GM13977 (cell line): ENCODE data around the gene PAX1.

Experiments
- DNase-seq: peaks from one replicate; pipeline ENCODE4 v3.0.0; 2012; ENCODE audit warnings: low spot score
- in situ Hi-C: fragments of 300-500 bp; cut with MboI; formaldehyde crosslinking; loops from one replicate; pipeline ENCODE4 v1.12.0; 2022; ENCODE audit warnings: low sequenced_read_pairs, low pct_unique_long_range_greater_than_20kb, mixed read lengths, inconsistent platforms; ENCODE audit not compliant: unreplicated experiment
- TF ChIP-seq, protein P1 (sequence below): IDR thresholded peaks from 2 replicates; pipeline ENCODE4 v1.5.1; 2012; ENCODE audit warnings: mild to moderate bottlenecking, control low read depth; ENCODE audit not compliant: insufficient read depth; ENCODE audit errors: extremely low read depth, missing control alignments

Gene PAX1

DNA sequence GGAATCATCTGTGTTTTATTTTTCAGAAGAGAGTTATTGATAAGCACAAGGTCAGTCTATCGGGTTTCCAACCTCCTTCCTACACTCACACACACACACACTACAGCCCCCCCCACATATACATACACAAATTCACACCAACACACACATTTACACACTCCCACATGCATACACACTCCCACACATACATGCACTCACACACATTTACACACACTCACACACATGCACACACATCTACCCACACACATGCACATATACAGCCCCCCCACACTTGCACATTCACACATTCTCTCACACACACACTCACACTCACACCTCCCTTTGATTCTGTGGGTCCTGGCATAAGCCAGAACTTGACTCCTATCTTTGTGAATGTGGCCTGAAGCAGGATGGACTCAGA lies 34.5 kb upstream of the PAX1 start:
- DNase-seq = no peak
- TF ChIP-seq, protein P1, sequence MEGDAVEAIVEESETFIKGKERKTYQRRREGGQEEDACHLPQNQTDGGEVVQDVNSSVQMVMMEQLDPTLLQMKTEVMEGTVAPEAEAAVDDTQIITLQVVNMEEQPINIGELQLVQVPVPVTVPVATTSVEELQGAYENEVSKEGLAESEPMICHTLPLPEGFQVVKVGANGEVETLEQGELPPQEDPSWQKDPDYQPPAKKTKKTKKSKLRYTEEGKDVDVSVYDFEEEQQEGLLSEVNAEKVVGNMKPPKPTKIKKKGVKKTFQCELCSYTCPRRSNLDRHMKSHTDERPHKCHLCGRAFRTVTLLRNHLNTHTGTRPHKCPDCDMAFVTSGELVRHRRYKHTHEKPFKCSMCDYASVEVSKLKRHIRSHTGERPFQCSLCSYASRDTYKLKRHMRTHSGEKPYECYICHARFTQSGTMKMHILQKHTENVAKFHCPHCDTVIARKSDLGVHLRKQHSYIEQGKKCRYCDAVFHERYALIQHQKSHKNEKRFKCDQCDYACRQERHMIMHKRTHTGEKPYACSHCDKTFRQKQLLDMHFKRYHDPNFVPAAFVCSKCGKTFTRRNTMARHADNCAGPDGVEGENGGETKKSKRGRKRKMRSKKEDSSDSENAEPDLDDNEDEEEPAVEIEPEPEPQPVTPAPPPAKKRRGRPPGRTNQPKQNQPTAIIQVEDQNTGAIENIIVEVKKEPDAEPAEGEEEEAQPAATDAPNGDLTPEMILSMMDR = no peak
- in situ Hi-C loops = no loop called here

- in situ Hi-C loops = no loop called here
- DNase-seq = no peak
- TF ChIP-seq, protein P1 = no peak
Observed at GRCh38 chr20:21677261-21677660, 28.2 kb upstream of the PAX1 start.

GRCh38 chr20:21677781-21678180 lies 27.7 kb upstream of the PAX1 start:
- DNase-seq = no peak
- in situ Hi-C loops = no loop called here
- TF ChIP-seq, protein P1 = no peak

DNA sequence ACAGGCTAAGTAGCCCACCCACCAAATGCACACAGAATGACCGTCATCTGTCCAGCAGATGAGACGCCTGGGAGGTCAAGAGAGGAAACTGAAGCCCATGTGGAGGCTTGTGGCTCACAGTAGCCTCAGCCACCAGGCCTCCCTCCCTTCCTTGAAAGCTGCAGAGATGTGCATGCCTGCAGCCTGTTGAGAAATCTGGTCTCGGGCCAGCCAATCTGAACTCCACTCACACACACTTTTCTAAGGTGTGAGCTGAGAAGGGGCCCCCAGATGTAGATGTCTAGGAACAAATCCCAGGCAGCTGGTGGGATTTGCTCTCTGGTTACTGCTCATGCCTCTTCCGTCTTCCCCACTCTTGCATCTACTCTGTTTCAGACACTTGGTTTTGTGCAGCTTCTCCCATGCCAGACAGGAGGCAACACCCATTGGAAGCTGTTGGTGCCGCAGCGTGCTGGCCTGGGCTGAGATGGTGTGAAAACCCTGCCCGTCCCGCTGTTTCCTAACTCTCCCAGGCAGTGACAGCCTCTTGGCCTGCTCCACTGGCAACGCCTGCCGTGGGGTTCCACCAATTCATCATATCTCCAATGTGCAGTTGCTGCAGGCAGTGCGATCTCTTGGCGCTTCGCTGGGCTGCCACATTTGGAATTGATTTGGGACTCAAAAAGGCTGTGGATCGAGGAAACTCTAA lies 24.1 kb upstream of the PAX1 start:
- TF ChIP-seq, protein P1 = no peak
- in situ Hi-C loops = no loop called here
- DNase-seq = no peak

GRCh38 chr20:21681922-21682318 lies 23.5 kb upstream of the PAX1 start:
- TF ChIP-seq, protein P1 = no peak
- no peak for DNase-seq
- in situ Hi-C loops = no loop called here

DNA sequence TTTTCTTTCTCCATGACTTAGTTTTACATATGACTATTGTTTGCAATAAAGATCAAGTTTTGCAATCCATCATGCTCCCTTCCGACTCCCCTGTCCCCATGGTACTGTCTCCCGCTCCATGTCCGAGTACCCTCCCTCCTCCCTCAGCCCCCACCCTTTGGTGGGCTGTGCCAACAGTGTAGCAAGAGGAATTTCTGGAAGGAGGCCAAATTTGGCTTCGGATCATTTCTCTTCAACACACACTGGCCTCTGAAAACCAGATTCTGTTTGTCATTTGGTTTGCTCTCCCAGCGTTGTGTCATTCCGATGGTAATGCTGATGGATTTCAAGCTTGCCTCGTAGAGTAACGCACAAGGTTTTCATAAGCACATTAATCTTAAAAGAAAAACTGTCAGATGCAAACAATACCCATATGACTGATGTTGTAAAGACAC lies 22.9 kb upstream of the PAX1 start:
- in situ Hi-C loops = no loop called here

More for the DNA sequence above, 22.9 kb upstream of the PAX1 start:
- TF ChIP-seq, protein P1 = no peak
- no peak for DNase-seq
